ENCODE measurements around the gene APMAP. TPM values are rescaled to one million over a fixed set of nuclear protein-coding genes. Genes with fewer than 3 reads are reported as not detected.

APMAP gene
- total RNA-seq, 4 donors from 2014 or later, result 85.3 to 337 (median 163) TPM

DNA sequence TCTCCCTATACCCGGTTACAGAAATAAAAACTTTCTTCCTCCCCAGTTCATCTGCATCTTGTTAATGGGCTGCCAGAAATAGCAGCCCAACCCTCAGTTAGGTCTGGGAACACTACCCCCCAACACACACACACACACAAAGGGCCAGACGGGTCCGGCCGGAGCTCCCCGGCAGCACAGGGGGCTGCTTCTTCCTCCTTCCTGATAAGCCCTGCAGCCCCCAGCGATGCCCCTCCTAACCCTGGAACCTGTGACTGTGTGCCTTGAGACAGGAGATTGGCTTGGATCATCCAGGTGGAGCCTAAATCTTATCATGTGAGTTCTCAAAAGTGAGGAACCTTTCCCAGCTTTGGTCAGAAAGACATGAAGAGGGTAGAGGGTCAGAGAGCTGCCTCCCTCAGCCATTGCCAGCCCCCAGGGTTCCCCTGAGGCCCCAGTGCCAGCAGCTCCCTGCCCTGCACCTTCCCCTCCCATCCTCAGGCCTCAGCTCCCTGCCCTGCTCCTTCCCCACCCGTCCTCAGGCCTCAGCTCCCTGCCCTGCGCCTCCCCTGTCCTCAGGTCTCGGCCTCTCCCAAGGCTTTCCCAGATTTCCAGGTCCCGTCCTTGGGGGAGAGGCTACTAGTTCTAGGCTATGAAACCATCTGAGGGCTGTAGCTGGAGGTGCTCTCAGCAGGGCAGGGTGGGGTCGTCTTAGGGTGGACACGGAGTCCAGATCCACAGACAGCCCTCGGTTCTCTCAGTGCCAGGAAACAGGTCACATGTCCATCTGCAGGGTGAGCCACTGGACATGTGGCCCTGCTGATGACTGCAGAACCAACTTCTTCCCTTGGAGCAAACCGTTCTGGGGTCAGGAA, 77.9 kb downstream of the APMAP start:
- TF ChIP-seq, protein P1, sequence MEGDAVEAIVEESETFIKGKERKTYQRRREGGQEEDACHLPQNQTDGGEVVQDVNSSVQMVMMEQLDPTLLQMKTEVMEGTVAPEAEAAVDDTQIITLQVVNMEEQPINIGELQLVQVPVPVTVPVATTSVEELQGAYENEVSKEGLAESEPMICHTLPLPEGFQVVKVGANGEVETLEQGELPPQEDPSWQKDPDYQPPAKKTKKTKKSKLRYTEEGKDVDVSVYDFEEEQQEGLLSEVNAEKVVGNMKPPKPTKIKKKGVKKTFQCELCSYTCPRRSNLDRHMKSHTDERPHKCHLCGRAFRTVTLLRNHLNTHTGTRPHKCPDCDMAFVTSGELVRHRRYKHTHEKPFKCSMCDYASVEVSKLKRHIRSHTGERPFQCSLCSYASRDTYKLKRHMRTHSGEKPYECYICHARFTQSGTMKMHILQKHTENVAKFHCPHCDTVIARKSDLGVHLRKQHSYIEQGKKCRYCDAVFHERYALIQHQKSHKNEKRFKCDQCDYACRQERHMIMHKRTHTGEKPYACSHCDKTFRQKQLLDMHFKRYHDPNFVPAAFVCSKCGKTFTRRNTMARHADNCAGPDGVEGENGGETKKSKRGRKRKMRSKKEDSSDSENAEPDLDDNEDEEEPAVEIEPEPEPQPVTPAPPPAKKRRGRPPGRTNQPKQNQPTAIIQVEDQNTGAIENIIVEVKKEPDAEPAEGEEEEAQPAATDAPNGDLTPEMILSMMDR (IDR thresholded peaks at IDR 0.05), result no peak
- DNase-seq (ENCODE audit: low spot score) (no peak), ATAC-seq (ENCODE audit: low FRiP score) (no peak)

DNA sequence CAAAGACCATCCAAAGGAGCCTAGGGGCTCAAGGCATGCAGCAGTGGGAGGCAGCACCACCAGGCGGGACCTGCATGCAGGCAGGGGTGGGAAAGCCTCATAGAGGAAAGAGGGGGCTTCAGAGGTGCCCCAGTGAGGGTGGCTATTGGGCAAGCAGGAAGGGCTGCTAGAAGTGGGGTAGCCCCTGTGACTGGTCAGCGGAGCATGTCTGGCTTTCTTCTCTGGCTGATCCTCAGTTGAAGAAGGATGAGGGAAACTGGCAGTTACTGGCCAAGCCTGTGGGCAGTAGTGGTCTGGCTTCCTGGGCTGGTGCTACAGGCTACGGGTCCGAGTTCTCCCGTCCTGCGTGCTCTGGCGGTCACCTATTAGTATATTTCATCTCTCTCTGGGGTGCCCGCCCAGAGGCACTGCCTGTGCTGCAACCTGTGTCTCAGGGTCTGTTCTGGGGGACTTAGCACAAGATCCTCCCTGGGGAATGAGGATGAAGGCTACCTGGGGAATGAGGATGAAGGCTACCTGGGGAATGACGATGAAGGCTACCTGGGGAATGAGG, 79.4 kb downstream of the APMAP start:
- ATAC-seq (ENCODE audit: low FRiP score), result no peak
- TF ChIP-seq, protein P1 (IDR thresholded peaks at IDR 0.05), result no peak

More for the DNA sequence above, 79.4 kb downstream of the APMAP start:
- DNase-seq (ENCODE audit: low spot score), result no peak

Small RNA genes lying within 50 kb of the gene (small RNA-seq; reads per million reads assigned to genes)
- gene RNU6-1257P, result not detected

Other genes with a start within 250 kb of the APMAP start
- 10 to 100 TPM in 2 of 4 donors, 1 to 10 TPM in 2; 6.4 to 20.5 (median 12.2) TPM for gene CST7, start 43.5 kb downstream of the APMAP start, total RNA-seq
- 10 to 100 TPM; 15.9 to 45.4 (median 19.0) TPM for gene ACSS1, start 65.4 kb upstream of the APMAP start, total RNA-seq
- gene VSX1, start 89.4 kb upstream of the APMAP start, total RNA-seq, result not detected
- 10 to 100 TPM; 44.6 to 71.0 (median 60.0) TPM for gene ENTPD6, start 203.0 kb upstream of the APMAP start, total RNA-seq